Measurements from ENCODE around the gene KAT2B. TPM values are rescaled to one million over a fixed set of nuclear protein-coding genes. Genes with fewer than 3 reads are reported as not detected.
A peak's percentile ranks its signal among the peaks of the same experiment; 100 is the strongest.

KAT2B gene
- total RNA-seq, 5 donors from 2014 or later (not counting 1 experiment from before 2014, with no cell fraction given): 49.5 to 98.8 (median 80.8) TPM

- H3K9me3 Mint-ChIP-seq: no peaks in the 10 kb centered on the region
Observed at GRCh38 chr3:20121088-20121487, 80.8 kb downstream of the KAT2B start.

GRCh38 chr3:20123131-20123652 is 82.9 kb downstream of the KAT2B start:
- Mint-ChIP-seq H3K4me3 (no peak overlapping the region), H3K27ac (no peak overlapping the region), H3K36me3 (peaks cover 77% of the 10 kb centered on the region), H3K4me1 (peaks cover 0 to 4% (median 0%) of the 10 kb centered on the region in 3 donors), H3K27me3 (no peaks in the 10 kb centered on the region), H3K9me3 (no peaks in the 10 kb centered on the region)
- Histone ChIP-seq H3K4me3 (ENCODE audit: control insufficient read depth in 1 of 2, extremely low read depth in 1 of 2, low read length in 1 of 2) (no peak overlapping the region), H3K27ac (ENCODE audit: low read length) (no peak overlapping the region), H3K9me3 (no peaks in the 10 kb centered on the region), H3K36me3 (ENCODE audit: control insufficient read depth in 2 of 2, extremely low read depth in 1 of 2, insufficient read depth in 1 of 2, low read length in 1 of 2) (peaks cover 15 to 85% of the 10 kb centered on the region in 2 donors), H3K27me3 (replicated peaks in 1 of 2; ENCODE audit: control insufficient read depth in 2 of 2, extremely low read depth in 1 of 2, insufficient read depth in 2 of 2, low read length in 1 of 2) (no peaks in the 10 kb centered on the region), H3K4me1 (ENCODE audit: control insufficient read depth in 1 of 2, extremely low read depth in 1 of 2, insufficient read depth in 2 of 2, low read length in 2 of 2) (no peaks in the 10 kb centered on the region)
- ChIA-PET CTCF (no interaction called here), POLR2A (no interaction called here)
- DNase-seq (no peak), ATAC-seq (replicated peaks in 1 of 4) (no peak)
- 100% methylated on average over 1 of the region's 2 CpGs for WGBS (ENCODE audit: insufficient coverage)

More at GRCh38 chr3:20121088-20121487, 80.8 kb downstream of the KAT2B start:
- Histone ChIP-seq H3K4me3 (ENCODE audit: control insufficient read depth in 1 of 2, extremely low read depth in 1 of 2, low read length in 1 of 2) (no peak overlapping the region), H3K4me1 (ENCODE audit: control insufficient read depth in 1 of 2, extremely low read depth in 1 of 2, insufficient read depth in 2 of 2, low read length in 2 of 2) (no peaks in the 10 kb centered on the region), H3K27ac (ENCODE audit: low read length) (no peak overlapping the region), H3K36me3 (ENCODE audit: control insufficient read depth in 2 of 2, extremely low read depth in 1 of 2, insufficient read depth in 1 of 2, low read length in 1 of 2) (peaks cover 11 to 80% of the 10 kb centered on the region in 2 donors), H3K9me3 (no peaks in the 10 kb centered on the region), H3K27me3 (replicated peaks in 1 of 2; ENCODE audit: control insufficient read depth in 2 of 2, extremely low read depth in 1 of 2, insufficient read depth in 2 of 2, low read length in 1 of 2) (no peaks in the 10 kb centered on the region)
- peaks cover 0 to 7% (median 0%) of the 10 kb centered on the region in 3 donors for H3K4me1 Mint-ChIP-seq
- DNase-seq: no peak
- H3K27ac Mint-ChIP-seq: no peak overlapping the region
- no peaks in the 10 kb centered on the region for H3K27me3 Mint-ChIP-seq
- peaks cover 78% of the 10 kb centered on the region for H3K36me3 Mint-ChIP-seq
- no CpG with 5 or more reads among the region's 3 CpGs for WGBS (ENCODE audit: insufficient coverage)
- no peak for ATAC-seq (replicated peaks in 1 of 4)
- CTCF ChIA-PET: interaction anchor here in 1 of 2 donors (0.6 kb wide), 1 partner anchor 168 kb away, joined by 3 read pairs; no protein-coding TSS in a partner anchor
- POLR2A ChIA-PET: no interaction called here
- no peak overlapping the region for H3K4me3 Mint-ChIP-seq

- H3K27ac ChIP-seq (ENCODE audit: low read length): no peak overlapping the region
- no peak for DNase-seq
- H3K27ac Mint-ChIP-seq: no peak overlapping the region
- H3K9me3 Mint-ChIP-seq: no peaks in the 10 kb centered on the region
- no CpG with 5 or more reads among the region's 4 CpGs for WGBS (ENCODE audit: insufficient coverage)
- peaks cover 77% of the 10 kb centered on the region for H3K36me3 Mint-ChIP-seq
- H3K27me3 Mint-ChIP-seq: no peaks in the 10 kb centered on the region
- H3K4me1 Mint-ChIP-seq: peaks cover 0 to 4% (median 0%) of the 10 kb centered on the region in 3 donors
- ATAC-seq (replicated peaks in 1 of 4): no peak
- no peaks in the 10 kb centered on the region for H3K4me1 ChIP-seq (ENCODE audit: control insufficient read depth in 1 of 2, extremely low read depth in 1 of 2, insufficient read depth in 2 of 2, low read length in 2 of 2)
- no peaks in the 10 kb centered on the region for H3K9me3 ChIP-seq
- H3K4me3 ChIP-seq (ENCODE audit: control insufficient read depth in 1 of 2, extremely low read depth in 1 of 2, low read length in 1 of 2): no peak overlapping the region
- ChIA-PET CTCF (interaction anchor here in 1 of 2 donors (0.6 kb wide), 1 partner anchor 84 kb away, joined by 4 read pairs; no protein-coding TSS in a partner anchor), POLR2A (no interaction called here)
- no peak overlapping the region for H3K4me3 Mint-ChIP-seq
- no peaks in the 10 kb centered on the region for H3K27me3 ChIP-seq (replicated peaks in 1 of 2; ENCODE audit: control insufficient read depth in 2 of 2, extremely low read depth in 1 of 2, insufficient read depth in 2 of 2, low read length in 1 of 2)
- peaks cover 15 to 85% of the 10 kb centered on the region in 2 donors for H3K36me3 ChIP-seq (ENCODE audit: control insufficient read depth in 2 of 2, extremely low read depth in 1 of 2, insufficient read depth in 1 of 2, low read length in 1 of 2)
Observed at GRCh38 chr3:20125289-20125688, 85.0 kb downstream of the KAT2B start.

GRCh38 chr3:20125897-20126296 is 85.7 kb downstream of the KAT2B start:
- H3K27ac ChIP-seq (ENCODE audit: low read length): no peak overlapping the region
- no peaks in the 10 kb centered on the region for H3K4me1 ChIP-seq (ENCODE audit: control insufficient read depth in 1 of 2, extremely low read depth in 1 of 2, insufficient read depth in 2 of 2, low read length in 2 of 2)
- 100% methylated on average over 2 of the region's 10 CpGs for WGBS (ENCODE audit: insufficient coverage)
- ATAC-seq (replicated peaks in 1 of 4) (no peak), DNase-seq (peak in 2 of 35 experiments; percentile 1 to 13)
- Mint-ChIP-seq H3K27ac (peak overlapping the region; percentile 24 to 29), H3K4me1 (peaks cover 0 to 6% (median 0%) of the 10 kb centered on the region in 3 donors), H3K27me3 (no peaks in the 10 kb centered on the region), H3K36me3 (peaks cover 76% of the 10 kb centered on the region), H3K4me3 (peak overlapping the region in 1 of 3 donors; percentile 10), H3K9me3 (no peaks in the 10 kb centered on the region)
- no peaks in the 10 kb centered on the region for H3K9me3 ChIP-seq
- H3K4me3 ChIP-seq (ENCODE audit: control insufficient read depth in 1 of 2, extremely low read depth in 1 of 2, low read length in 1 of 2): no peak overlapping the region
- ChIA-PET POLR2A (no interaction called here), CTCF (interaction anchor here in 1 of 2 donors (0.6 kb wide), 1 partner anchor 85 kb away, joined by 4 read pairs; no protein-coding TSS in a partner anchor)
- H3K36me3 ChIP-seq (ENCODE audit: control insufficient read depth in 2 of 2, extremely low read depth in 1 of 2, insufficient read depth in 1 of 2, low read length in 1 of 2): peaks cover 15 to 84% of the 10 kb centered on the region in 2 donors
- H3K27me3 ChIP-seq (replicated peaks in 1 of 2; ENCODE audit: control insufficient read depth in 2 of 2, extremely low read depth in 1 of 2, insufficient read depth in 2 of 2, low read length in 1 of 2): no peaks in the 10 kb centered on the region

GRCh38 chr3:20128358-20128757 is 88.1 kb downstream of the KAT2B start:
- Histone ChIP-seq H3K9me3 (no peaks in the 10 kb centered on the region), H3K4me3 (ENCODE audit: control insufficient read depth in 1 of 2, extremely low read depth in 1 of 2, low read length in 1 of 2) (no peak overlapping the region), H3K27ac (ENCODE audit: low read length) (no peak overlapping the region), H3K4me1 (ENCODE audit: control insufficient read depth in 1 of 2, extremely low read depth in 1 of 2, insufficient read depth in 2 of 2, low read length in 2 of 2) (no peaks in the 10 kb centered on the region), H3K36me3 (ENCODE audit: control insufficient read depth in 2 of 2, extremely low read depth in 1 of 2, insufficient read depth in 1 of 2, low read length in 1 of 2) (peaks cover 15 to 70% of the 10 kb centered on the region in 2 donors), H3K27me3 (replicated peaks in 1 of 2; ENCODE audit: control insufficient read depth in 2 of 2, extremely low read depth in 1 of 2, insufficient read depth in 2 of 2, low read length in 1 of 2) (no peaks in the 10 kb centered on the region)
- no CpG with 5 or more reads among the region's 2 CpGs for WGBS (ENCODE audit: insufficient coverage)
- peaks cover 0 to 8% (median 0%) of the 10 kb centered on the region in 3 donors for H3K4me1 Mint-ChIP-seq
- no peaks in the 10 kb centered on the region for H3K27me3 Mint-ChIP-seq
- H3K36me3 Mint-ChIP-seq: peaks cover 60% of the 10 kb centered on the region
- ChIA-PET CTCF (no interaction called here), POLR2A (no interaction called here)
- H3K9me3 Mint-ChIP-seq: no peaks in the 10 kb centered on the region
- peak overlapping the region in 1 of 2 donors; percentile 1 for H3K27ac Mint-ChIP-seq
- DNase-seq: no peak
- H3K4me3 Mint-ChIP-seq: no peak overlapping the region
- ATAC-seq (replicated peaks in 1 of 4): no peak

GRCh38 chr3:20130106-20130505 is 89.9 kb downstream of the KAT2B start:
- Histone ChIP-seq H3K27me3 (replicated peaks in 1 of 2; ENCODE audit: control insufficient read depth in 2 of 2, extremely low read depth in 1 of 2, insufficient read depth in 2 of 2, low read length in 1 of 2) (no peaks in the 10 kb centered on the region), H3K4me1 (ENCODE audit: control insufficient read depth in 1 of 2, extremely low read depth in 1 of 2, insufficient read depth in 2 of 2, low read length in 2 of 2) (no peaks in the 10 kb centered on the region), H3K27ac (ENCODE audit: low read length) (no peak overlapping the region), H3K9me3 (no peaks in the 10 kb centered on the region), H3K36me3 (ENCODE audit: control insufficient read depth in 2 of 2, extremely low read depth in 1 of 2, insufficient read depth in 1 of 2, low read length in 1 of 2) (peaks cover 6 to 59% of the 10 kb centered on the region in 2 donors), H3K4me3 (ENCODE audit: control insufficient read depth in 1 of 2, extremely low read depth in 1 of 2, low read length in 1 of 2) (no peak overlapping the region)
- Mint-ChIP-seq H3K4me1 (peaks cover 0 to 8% (median 0%) of the 10 kb centered on the region in 3 donors), H3K36me3 (peaks cover 50% of the 10 kb centered on the region), H3K27ac (no peak overlapping the region), H3K27me3 (no peaks in the 10 kb centered on the region), H3K4me3 (no peak overlapping the region), H3K9me3 (no peaks in the 10 kb centered on the region)
- 100% methylated on average over 5 of the region's 7 CpGs for WGBS (ENCODE audit: insufficient coverage)
- ChIA-PET CTCF (no interaction called here), POLR2A (interaction anchor here in 1 of 2 donors (0.7 kb wide), 1 partner anchor 19 kb away, joined by 4 read pairs; no protein-coding TSS in a partner anchor)
- DNase-seq (no peak), ATAC-seq (replicated peaks in 1 of 4) (no peak)

Measured in T-cell (primary cell).